Activated naive CD4-positive, alpha-beta T cell treated with anti-CD3 and anti-CD28 coated beads, Interleukin-2, amount 10 ng/mL, durations not matched to agents 7 days and 5 days (primary cell): ENCODE data around the gene CARD19.

Source experiments
- CTCF ChIA-PET: fragments of 350-600 bp; sonication (Branson Sonifier 250); formaldehyde crosslinking; loops from one replicate; lab custom pipeline; 2021; ENCODE audit warnings: antibody characterized with exemption; lab: Charles Lee
- DNase-seq: peaks from one replicate; pipeline ENCODE4 v3.0.0-alpha.2; 2020
- H3K27ac Mint-ChIP-seq: one replicate; pipeline ENCODE4 v1.8.0; 2021; ENCODE audit warnings: mild to moderate bottlenecking, moderate library complexity, mixed read lengths
- H3K27me3 Mint-ChIP-seq: one replicate; pipeline ENCODE4 v1.8.0; 2021; ENCODE audit warnings: mild to moderate bottlenecking, mixed read lengths
- H3K36me3 Mint-ChIP-seq: one replicate; pipeline ENCODE4 v1.8.0; 2021; ENCODE audit warnings: mixed read lengths
- H3K4me1 Mint-ChIP-seq: one replicate; pipeline ENCODE4 v1.8.0; 2021; ENCODE audit warnings: mixed read lengths
- H3K4me3 Mint-ChIP-seq: one replicate; pipeline ENCODE4 v1.8.0; 2021; ENCODE audit warnings: mild to moderate bottlenecking, moderate library complexity, mixed read lengths
- H3K9me3 Mint-ChIP-seq: one replicate; pipeline ENCODE4 v1.8.0; 2021; ENCODE audit warnings: mixed read lengths

The CARD19 gene

GRCh38 chr9:93096131-93096802, at the start of gene CARD19:
Gene CARD19, plus strand, starts transcription at chr9:93096217. Its CDS starts 129 bp downstream, at chr9:93096346.
- peak within 1 kb of the TSS; percentile 98 for H3K27ac Mint-ChIP-seq
- H3K27me3 Mint-ChIP-seq = no peaks in the 10 kb centered on the region
- H3K4me3 Mint-ChIP-seq = peak within 1 kb of the TSS; percentile 83
- peak; percentile 70 for DNase-seq
- peaks cover 10% of the 10 kb centered on the region for H3K9me3 Mint-ChIP-seq
- peaks cover 28% of the 10 kb centered on the region for H3K36me3 Mint-ChIP-seq
- H3K4me1 Mint-ChIP-seq = peaks cover 75% of the 10 kb centered on the region
- CTCF ChIA-PET = interaction anchor here (1.0 kb wide), 1 partner anchor 92 kb away, joined by 4 read pairs; no protein-coding TSS in a partner anchor

- Mint-ChIP-seq H3K4me3 (no peak overlapping the region), H3K4me1 (peaks cover 11% of the 10 kb centered on the region), H3K36me3 (no peaks in the 10 kb centered on the region), H3K27ac (no peak overlapping the region), H3K9me3 (peaks cover 5% of the 10 kb centered on the region), H3K27me3 (peaks cover 22% of the 10 kb centered on the region)
- CTCF ChIA-PET = interaction anchor here (0.6 kb wide), 1 partner anchor 77 kb away, joined by 3 read pairs; no protein-coding TSS in a partner anchor
- DNase-seq = no peak
Observed at GRCh38 chr9:93048566-93049448, 47.2 kb upstream of the CARD19 start.

- Mint-ChIP-seq H3K4me3 (no peak overlapping the region), H3K4me1 (peaks cover 11% of the 10 kb centered on the region), H3K9me3 (peaks cover 5% of the 10 kb centered on the region), H3K36me3 (no peaks in the 10 kb centered on the region), H3K27ac (no peak overlapping the region), H3K27me3 (peaks cover 22% of the 10 kb centered on the region)
- DNase-seq = no peak
- CTCF ChIA-PET = no interaction called here
Observed at GRCh38 chr9:93049491-93049890, 46.5 kb upstream of the CARD19 start.

- Mint-ChIP-seq H3K4me3 (no peak overlapping the region), H3K36me3 (no peaks in the 10 kb centered on the region), H3K27ac (no peak overlapping the region), H3K4me1 (peaks cover 14% of the 10 kb centered on the region), H3K27me3 (peaks cover 22% of the 10 kb centered on the region), H3K9me3 (peaks cover 3% of the 10 kb centered on the region)
- CTCF ChIA-PET = interaction anchor here (0.5 to 1.2 kb wide), 2 partner anchors 16 to 472 kb away, joined by 3 to 4 read pairs; no protein-coding TSS in a partner anchor
- DNase-seq = no peak
Observed at GRCh38 chr9:93050231-93050630, 45.8 kb upstream of the CARD19 start.

GRCh38 chr9:93051680-93052089, 44.3 kb upstream of the CARD19 start:
- no peaks in the 10 kb centered on the region for H3K9me3 Mint-ChIP-seq
- CTCF ChIA-PET = interaction anchor here (1.1 to 1.5 kb wide), 3 partner anchors 11 to 57 kb away, joined by 3 to 4 read pairs (median 4); no protein-coding TSS in a partner anchor

GRCh38 chr9:93052791-93053540, 43.1 kb upstream of the CARD19 start:
- H3K4me3 Mint-ChIP-seq = no peak overlapping the region
- H3K27ac Mint-ChIP-seq = no peak overlapping the region

More at GRCh38 chr9:93051680-93052089, 44.3 kb upstream of the CARD19 start:
- Mint-ChIP-seq H3K4me1 (peaks cover 18% of the 10 kb centered on the region), H3K4me3 (no peak overlapping the region), H3K27me3 (peaks cover 18% of the 10 kb centered on the region), H3K27ac (no peak overlapping the region), H3K36me3 (no peaks in the 10 kb centered on the region)
- no peak for DNase-seq

GRCh38 chr9:93053781-93054331, 42.2 kb upstream of the CARD19 start:
- Mint-ChIP-seq H3K27ac (peak overlapping the region; percentile 19), H3K9me3 (no peaks in the 10 kb centered on the region), H3K4me1 (peaks cover 28% of the 10 kb centered on the region), H3K27me3 (peaks cover 12% of the 10 kb centered on the region), H3K4me3 (no peak overlapping the region), H3K36me3 (no peaks in the 10 kb centered on the region)
- DNase-seq = no peak
- CTCF ChIA-PET = interaction anchor here (1.3 kb wide), 1 partner anchor 17 kb away, joined by 3 read pairs; no protein-coding TSS in a partner anchor

More at GRCh38 chr9:93052791-93053540, 43.1 kb upstream of the CARD19 start:
- no peaks in the 10 kb centered on the region for H3K36me3 Mint-ChIP-seq
- no peaks in the 10 kb centered on the region for H3K9me3 Mint-ChIP-seq
- peaks cover 29% of the 10 kb centered on the region for H3K4me1 Mint-ChIP-seq
- no peak for DNase-seq
- CTCF ChIA-PET = interaction anchor here (1.3 to 1.5 kb wide), 2 partner anchors 12 to 16 kb away, joined by 3 to 4 read pairs; no protein-coding TSS in a partner anchor
- peaks cover 12% of the 10 kb centered on the region for H3K27me3 Mint-ChIP-seq

- CTCF ChIA-PET = interaction anchor here (0.7 to 1.7 kb wide), 4 partner anchors 9 to 27 kb away, joined by 3 to 5 read pairs (median 3); no protein-coding TSS in a partner anchor
- H3K4me3 Mint-ChIP-seq = no peak overlapping the region
- H3K27me3 Mint-ChIP-seq = peaks cover 5% of the 10 kb centered on the region
- peaks cover 3% of the 10 kb centered on the region for H3K36me3 Mint-ChIP-seq
- H3K4me1 Mint-ChIP-seq = peaks cover 37% of the 10 kb centered on the region
- no peaks in the 10 kb centered on the region for H3K9me3 Mint-ChIP-seq
- no peak for DNase-seq
- no peak overlapping the region for H3K27ac Mint-ChIP-seq
Observed at GRCh38 chr9:93054758-93055704, 41.0 kb upstream of the CARD19 start.

- H3K9me3 Mint-ChIP-seq = no peaks in the 10 kb centered on the region
- CTCF ChIA-PET = interaction anchor here (1.0 kb wide), 1 partner anchor 24 kb away, joined by 3 read pairs; no protein-coding TSS in a partner anchor
- peak overlapping the region; percentile 69 for H3K4me3 Mint-ChIP-seq
- H3K4me1 Mint-ChIP-seq = peaks cover 58% of the 10 kb centered on the region
- H3K36me3 Mint-ChIP-seq = peaks cover 21% of the 10 kb centered on the region
- H3K27me3 Mint-ChIP-seq = peaks cover 1% of the 10 kb centered on the region
- no peak for DNase-seq
- peak overlapping the region; percentile 88 for H3K27ac Mint-ChIP-seq
Observed at GRCh38 chr9:93057042-93057702, 38.8 kb upstream of the CARD19 start.

GRCh38 chr9:93057703-93058354, 38.2 kb upstream of the CARD19 start:
- Mint-ChIP-seq H3K27me3 (no peaks in the 10 kb centered on the region), H3K4me3 (peak overlapping the region; percentile 69), H3K9me3 (no peaks in the 10 kb centered on the region), H3K36me3 (peaks cover 25% of the 10 kb centered on the region), H3K4me1 (peaks cover 65% of the 10 kb centered on the region), H3K27ac (peak overlapping the region; percentile 88)
- CTCF ChIA-PET = no interaction called here
- no peak for DNase-seq

- CTCF ChIA-PET = interaction anchor here (1.0 to 1.3 kb wide), 2 partner anchors 50 to 96 kb away, joined by 3 to 4 read pairs; no protein-coding TSS in a partner anchor
Observed at GRCh38 chr9:93058355-93059010, 37.5 kb upstream of the CARD19 start, which contains the start of gene SUSD3. Gene SUSD3, plus strand, starts transcription at chr9:93058701. Its CDS starts 42 bp downstream, at chr9:93058743.

More at GRCh38 chr9:93058355-93059010, 37.5 kb upstream of the CARD19 start, which contains the start of gene SUSD3:
- peak; percentile 82 for DNase-seq
- peak within 1 kb of the TSS; percentile 100 for H3K27ac Mint-ChIP-seq
- no peaks in the 10 kb centered on the region for H3K9me3 Mint-ChIP-seq
- H3K4me1 Mint-ChIP-seq = peaks cover 68% of the 10 kb centered on the region
- peak within 1 kb of the TSS; percentile 92 for H3K4me3 Mint-ChIP-seq
- peaks cover 28% of the 10 kb centered on the region for H3K36me3 Mint-ChIP-seq
- H3K27me3 Mint-ChIP-seq = no peaks in the 10 kb centered on the region
